GM18507 (cell line): ENCODE measurements around the gene BCKDHB.
"Not testable (repeated sequence)": the region's sequence is repeated elsewhere in the genome, so short reads cannot be mapped to it uniquely, and the experiment has no call there.

Source experiments
- DNase-seq: peaks from one replicate; pipeline ENCODE4 v3.0.0; 2011; ENCODE audit warnings: low read depth; ENCODE audit not compliant: insufficient read length; ENCODE audit errors: extremely low spot score
- FAIRE-seq: peaks from 2 replicates; lab custom pipeline; 2011; peaks lifted over from hg19 to GRCh38; lab: Jason Lieb, UNC

BCKDHB gene

DNA sequence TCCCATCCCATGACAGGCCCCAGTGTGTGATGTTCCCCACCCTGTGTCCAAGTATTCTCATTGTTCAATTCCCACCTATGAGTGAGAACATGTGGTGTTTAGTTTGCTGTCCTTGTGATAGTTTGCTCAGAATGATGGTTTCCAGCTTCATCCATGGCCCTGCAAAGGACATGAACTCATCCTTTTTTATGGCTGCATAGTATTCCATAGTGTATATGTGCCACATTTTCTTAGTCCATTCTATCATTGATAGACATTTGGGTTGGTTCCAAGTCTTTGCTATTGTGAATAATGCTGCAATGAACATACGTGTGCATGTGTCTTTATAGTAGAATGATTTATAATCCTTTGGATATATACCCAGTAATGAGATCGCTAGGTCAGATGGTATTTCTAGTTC is 132.3 kb downstream of the BCKDHB start:
- not testable (repeated sequence) for FAIRE-seq, DNase-seq

DNA sequence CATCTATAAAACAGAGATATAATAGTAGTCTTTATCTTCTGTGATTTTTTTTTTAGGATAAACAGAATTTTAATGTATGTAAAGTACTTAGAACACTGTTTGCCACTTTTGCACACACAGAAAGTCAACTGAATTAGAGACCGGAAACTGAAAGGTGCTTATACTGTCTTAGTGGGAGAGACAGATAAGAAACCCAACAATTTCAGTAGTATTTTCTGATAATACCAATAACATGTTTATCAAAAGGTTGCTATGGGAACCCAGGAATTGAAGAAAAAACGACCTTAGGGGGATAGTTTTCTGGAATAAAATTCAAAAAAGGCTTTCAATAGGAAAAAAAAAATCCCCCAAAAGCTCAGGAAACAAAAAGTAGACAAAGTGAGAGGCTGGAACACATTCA is 138.6 kb downstream of the BCKDHB start:
- no peak for FAIRE-seq
- DNase-seq = no peak

- DNase-seq (no peak), FAIRE-seq (no peak)
These were observed 143.4 kb downstream of the BCKDHB start for GRCh38 chr6:80249897-80250296.

- FAIRE-seq (no peak), DNase-seq (no peak)
These were observed 144.0 kb downstream of the BCKDHB start for GRCh38 chr6:80250391-80250997.

- FAIRE-seq = no peak
- DNase-seq = no peak
These were observed 144.8 kb downstream of the BCKDHB start for GRCh38 chr6:80251321-80251720.

DNA sequence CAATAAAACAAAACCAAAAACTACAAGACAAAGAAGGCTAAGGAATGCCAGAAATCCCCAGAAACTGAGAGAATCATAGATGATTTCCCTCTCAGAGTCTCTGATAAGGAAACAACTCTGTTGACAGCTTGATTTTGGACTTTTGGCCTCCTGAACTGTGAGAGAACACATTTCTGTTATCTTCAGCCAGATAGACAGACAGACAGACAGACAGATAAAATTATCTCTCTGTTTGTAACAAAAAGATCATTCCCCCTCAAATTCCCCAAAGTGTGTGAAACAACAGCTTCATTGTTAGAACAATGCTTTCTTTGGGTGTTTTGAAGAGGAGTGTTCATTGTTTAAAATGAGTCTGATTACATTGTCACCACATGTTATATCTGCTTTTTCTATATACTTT is 148.2 kb downstream of the BCKDHB start:
- DNase-seq (no peak), FAIRE-seq (no peak)

- FAIRE-seq (no peak), DNase-seq (no peak)
These were observed 150.2 kb downstream of the BCKDHB start for GRCh38 chr6:80256691-80257090.

DNA sequence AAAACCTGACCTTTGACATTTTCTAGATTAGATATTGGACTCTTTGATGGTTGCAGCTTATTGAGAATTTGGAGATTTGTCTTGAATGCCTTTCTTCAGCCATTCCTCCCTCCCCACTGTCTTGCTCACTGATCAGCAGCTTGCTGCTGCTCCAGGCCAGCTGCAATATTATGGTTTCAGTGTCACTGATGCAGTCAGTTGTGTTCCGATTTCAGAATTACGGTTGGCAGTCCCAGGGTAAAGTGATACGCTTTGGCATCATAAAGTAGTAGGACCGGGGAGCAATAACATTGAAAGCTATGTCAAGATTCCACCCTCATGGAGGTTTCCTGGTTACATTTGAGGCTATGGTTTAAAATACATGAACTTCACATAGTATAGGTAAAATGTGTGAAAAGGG is 152.6 kb downstream of the BCKDHB start:
- no peak for FAIRE-seq
- DNase-seq = no peak

DNA sequence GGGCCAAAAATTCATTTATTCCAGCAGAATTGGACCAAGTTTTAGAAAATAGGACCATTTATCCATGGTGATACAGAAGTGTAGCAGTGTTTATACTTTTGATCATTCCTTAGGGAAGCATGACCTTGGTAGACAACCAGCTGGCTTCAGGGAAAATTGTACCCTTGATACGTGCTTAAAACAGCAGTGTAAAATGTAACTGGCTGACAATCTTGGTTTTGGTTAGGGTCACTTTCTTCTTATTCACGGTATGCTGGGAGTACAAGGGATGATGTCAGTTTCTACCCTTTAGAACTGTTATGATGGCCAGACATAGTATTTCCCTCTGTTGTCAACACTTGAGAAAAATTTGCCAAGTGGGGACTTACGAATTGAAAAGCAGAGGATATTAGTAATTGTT is 157.1 kb downstream of the BCKDHB start:
- FAIRE-seq (no peak), DNase-seq (no peak)

DNA sequence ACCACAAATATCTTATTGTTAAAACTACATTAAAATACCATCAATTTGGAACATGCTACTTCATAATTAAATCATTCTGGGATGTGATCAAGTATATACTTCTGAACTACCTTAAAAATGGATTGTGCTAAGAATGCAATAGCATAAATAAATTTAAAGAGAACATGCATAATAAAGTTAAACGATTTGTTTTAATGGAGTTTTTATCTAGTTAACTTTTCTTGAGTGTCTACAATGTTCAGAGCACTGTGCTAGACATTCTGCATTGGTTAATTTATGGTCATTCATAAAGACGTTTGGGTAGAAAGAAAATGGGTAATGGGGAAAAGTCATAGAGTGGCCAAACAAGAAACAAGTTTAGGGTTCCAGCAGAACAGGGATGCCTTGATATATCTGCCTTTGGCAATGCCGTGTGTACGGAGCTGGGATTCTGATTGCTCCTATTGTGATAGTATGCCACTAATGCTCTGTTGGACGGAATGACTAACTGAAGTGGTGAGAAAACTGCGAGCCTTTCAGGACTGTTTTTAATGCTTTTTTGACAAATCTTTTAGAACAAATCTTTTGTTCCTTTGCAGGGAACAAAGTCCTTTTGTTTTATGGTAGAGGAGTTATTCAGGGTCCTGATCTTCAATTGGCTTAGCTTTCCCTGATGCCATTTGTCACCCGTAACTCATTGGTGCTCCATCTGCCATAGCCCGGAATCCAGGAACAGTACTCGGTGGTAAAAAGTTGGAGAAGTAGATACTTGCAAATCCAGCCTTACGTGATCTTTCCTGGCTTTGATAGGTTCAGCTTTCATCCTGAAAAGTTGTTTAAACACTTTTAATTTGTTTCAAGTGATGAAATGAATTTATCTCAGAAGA is 162.6 kb downstream of the BCKDHB start:
- DNase-seq (no peak), FAIRE-seq (no peak)

DNA sequence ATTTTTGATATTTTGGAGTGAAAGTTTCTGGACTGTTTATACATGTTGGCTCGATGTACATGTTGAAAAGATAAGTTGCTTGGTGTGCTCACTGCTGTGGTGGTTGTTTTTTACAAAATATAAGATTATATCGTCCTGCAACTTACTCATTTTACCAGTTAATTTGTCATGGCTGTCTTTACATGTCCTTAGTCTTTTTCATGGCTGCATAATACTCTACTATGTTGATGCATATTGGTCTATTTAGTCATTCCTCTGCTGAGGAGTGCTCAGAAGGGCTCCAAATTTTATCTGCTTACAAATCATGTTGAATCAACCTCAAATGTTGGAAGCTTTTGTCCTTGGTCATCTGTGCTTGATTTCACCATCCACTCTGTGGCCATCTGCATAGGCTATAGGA is 164.6 kb downstream of the BCKDHB start:
- DNase-seq = no peak
- no peak for FAIRE-seq

DNA sequence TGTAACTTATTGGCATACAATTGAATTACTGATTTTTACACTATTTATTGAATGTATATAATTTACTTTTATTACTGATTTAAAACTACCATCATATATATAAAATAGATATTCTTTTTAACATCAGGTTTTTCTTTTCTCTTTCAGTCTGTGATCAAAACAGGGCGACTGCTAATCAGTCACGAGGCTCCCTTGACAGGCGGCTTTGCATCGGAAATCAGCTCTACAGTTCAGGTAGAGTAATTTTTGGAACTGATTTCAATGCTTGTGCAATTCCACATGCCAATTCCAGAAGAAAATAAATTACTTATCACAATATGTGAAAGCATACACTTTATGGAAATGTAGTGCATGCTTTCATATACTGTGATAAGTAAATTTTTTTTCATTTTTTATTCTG is 166.5 kb downstream of the BCKDHB start:
- FAIRE-seq (no peak), DNase-seq (no peak)

DNA sequence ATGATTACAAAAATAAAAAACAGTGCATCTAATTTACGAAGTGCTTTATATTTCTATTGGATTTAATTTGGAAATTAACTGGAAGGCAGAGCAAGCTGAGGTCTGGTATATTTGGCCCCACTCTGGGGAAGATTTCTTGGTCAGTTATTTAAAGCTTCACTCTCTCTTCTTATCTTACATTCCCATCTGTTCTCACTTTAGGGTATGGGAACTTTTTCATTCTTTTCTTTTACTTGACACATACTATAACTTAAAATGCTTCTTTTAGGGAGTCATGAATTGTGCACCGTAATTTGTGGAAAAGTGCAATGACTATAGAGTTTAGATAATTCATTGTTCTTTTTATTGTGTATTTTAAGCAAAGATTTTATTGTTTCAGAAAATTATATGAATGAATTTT is 170.4 kb downstream of the BCKDHB start:
- no peak for DNase-seq
- no peak for FAIRE-seq

GRCh38 chr6:80277501-80277900 is 171.0 kb downstream of the BCKDHB start:
- FAIRE-seq = no peak

DNA sequence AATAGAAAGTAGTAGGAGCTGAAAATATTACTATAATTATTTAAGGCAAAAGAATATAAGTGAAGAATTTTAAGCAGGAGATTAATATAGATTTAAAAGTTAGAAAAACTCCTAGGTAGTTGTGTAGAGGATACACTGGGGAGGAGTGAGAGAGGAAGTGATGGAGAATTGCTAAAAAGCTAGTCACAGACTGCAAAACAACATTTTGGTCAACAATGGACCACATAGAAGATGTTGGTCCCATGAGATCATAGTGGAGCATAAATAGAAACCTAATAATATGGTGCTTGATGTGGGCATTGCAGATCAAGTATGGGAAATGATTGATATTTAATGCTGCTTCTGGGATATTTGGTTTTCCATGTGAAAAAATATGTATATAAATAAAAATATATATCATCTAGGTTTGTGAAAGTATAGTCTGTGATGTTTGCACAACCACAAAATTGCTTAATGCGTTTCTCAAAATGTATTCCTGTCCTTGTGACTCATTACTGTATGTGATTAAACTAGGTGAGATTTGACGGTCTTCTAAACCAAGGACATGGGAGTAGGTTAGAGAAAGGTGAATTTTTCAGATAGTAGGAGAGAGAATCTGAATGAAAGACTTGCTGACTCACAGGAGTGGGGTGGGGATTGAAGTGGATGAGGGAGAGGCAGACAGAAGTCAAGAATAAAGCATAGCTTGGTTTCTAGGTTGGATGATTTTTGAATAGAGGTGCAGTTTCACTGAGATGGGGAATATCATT is 174.0 kb downstream of the BCKDHB start:
- FAIRE-seq = no peak
- DNase-seq = no peak

More at GRCh38 chr6:80277501-80277900, 171.0 kb downstream of the BCKDHB start:
- DNase-seq = no peak

DNA sequence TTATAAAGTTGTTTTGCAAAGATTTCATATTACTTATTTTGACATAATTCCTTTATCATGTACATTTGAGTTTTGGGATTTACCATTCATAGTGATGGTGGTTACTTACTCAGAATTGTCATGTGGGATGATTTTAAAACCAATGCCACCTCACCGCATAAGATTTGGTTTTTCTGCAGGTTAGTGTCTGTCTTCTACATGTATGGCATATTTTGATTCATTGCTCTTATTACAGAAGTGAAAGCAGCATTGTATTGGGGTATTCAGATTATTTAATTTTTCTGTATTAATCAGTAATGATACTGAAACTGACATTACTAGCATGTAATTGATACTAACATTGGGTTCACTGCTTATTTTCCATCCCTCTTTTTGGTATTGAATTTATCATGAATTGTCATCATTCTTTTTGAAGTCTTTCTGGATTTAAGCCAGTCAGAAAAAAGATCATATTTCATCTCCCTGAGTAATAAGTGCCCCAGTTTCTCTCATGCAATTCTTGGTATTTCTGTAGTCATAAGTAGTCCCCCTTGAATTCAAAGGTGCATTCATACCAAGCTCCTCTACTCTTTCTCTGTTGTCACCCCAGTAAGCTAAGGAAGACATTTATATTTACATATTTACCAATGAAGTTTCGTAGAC is 176.6 kb downstream of the BCKDHB start:
- DNase-seq (no peak), FAIRE-seq (no peak)

DNA sequence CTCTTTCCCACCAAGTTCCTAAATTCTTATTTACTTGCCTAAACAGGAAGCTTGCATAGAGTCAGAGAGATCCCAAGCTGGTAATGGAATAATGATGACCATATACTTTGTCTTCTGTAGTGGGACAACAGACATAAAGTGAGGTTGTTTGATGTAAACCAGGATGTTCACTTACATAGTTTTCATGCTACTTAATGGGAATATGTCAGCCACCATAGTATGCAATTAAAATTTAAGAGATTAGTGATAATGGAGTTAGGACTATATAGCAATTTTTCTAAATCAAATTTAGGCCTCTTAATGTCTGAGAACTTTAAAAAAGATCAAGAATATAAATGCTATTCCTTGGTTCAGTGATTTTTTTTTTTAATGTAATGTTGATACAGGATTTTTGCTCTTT is 180.6 kb downstream of the BCKDHB start:
- DNase-seq = no peak
- no peak for FAIRE-seq

DNA sequence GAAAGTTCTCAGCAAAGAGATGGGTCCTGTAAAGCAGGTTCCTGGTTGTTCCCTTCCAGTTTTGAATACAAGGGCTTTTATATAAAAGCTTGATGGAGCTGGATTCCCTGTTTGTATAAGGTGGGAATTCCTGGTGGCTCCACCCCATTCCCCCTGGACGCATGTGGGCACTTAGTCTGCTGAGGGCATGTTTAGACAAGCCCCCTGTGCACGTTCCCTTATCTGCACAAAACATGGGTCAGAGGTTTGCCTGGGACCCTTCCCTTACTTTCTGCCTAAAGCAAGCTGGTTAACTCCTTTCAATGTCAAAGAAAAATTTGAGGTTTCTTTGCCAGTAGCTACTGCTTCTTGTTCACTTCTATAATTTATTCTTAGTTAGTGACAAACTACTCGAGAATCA is 181.1 kb downstream of the BCKDHB start:
- no peak for DNase-seq
- no peak for FAIRE-seq

DNA sequence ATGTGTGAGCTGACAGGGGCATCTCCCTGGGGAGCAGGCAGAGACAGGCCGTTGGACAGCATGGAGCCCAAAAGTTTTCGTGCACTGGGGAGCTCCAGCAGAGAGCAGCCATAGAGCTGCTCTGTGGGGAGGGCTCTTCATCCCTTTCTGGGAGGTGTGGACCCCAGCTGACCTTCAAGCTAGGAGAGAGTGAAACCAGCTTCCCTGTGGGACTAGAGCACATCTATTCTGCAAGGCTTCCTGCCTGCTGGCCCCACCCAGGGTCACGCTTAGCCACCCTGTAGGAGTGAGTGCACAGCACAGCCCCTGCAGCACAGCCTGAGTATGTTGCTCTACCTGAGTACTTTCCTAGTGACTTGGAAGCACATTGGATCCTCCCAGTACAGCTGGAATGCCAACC is 183.3 kb downstream of the BCKDHB start:
- FAIRE-seq = no peak
- no peak for DNase-seq

DNA sequence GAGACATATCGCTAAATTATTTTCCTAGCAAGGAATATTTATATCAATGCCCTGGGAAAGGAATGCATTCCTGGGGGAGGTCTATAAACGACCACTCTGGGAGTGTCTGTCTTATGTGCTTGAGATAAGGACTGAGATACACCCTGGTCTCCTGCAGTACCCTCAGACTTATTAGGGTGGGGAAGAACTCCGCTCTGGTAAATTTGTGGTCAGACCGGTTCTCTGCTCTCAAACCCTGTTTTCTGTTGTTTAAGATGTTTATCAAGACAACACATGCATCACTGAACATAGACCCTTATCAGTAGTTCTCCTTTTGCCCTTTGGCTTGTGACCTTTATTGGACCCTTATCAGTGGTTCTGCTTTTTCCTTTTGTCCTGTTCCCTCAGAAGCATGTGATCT is 188.1 kb downstream of the BCKDHB start:
- not testable (repeated sequence) for FAIRE-seq, DNase-seq
